HG03520 (cell line): ENCODE measurements around the gene HES3.

Experiments used
- ATAC-seq: cut with Tn5 transposase; IDR thresholded peaks from one replicate; pipeline ENCODE4 v1.9.1; 2021; ENCODE audit warnings: mild to moderate bottlenecking, moderate library complexity; ENCODE audit not compliant: unreplicated experiment

HES3 gene, protein sequence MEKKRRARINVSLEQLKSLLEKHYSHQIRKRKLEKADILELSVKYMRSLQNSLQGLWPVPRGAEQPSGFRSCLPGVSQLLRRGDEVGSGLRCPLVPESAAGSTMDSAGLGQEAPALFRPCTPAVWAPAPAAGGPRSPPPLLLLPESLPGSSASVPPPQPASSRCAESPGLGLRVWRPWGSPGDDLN

DNA sequence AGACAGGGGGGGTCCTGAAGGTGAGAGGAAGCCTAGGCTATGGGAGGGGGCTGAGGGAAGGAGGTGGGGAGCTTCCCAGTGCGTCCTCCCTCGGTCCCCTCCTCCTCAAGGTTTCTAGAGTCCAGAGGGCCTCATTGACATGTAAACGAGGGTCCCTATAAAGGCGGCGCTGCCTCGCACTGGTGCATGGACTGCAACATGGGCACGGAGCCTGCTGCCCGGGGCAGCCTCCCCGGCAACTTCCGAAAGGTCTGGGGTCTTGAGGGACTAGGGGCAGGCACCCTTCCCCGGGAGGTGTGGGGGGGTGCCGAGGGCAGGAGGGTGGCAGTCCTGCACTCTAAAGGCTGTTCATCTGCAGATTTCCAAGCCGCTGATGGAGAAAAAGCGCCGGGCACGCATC, at the start of gene HES3:
HES3 (plus strand) TSS at position 187 of the 400 bp plus-strand sequence; CDS start at position 374, 187 bp downstream.
- ATAC-seq = no peak

DNA sequence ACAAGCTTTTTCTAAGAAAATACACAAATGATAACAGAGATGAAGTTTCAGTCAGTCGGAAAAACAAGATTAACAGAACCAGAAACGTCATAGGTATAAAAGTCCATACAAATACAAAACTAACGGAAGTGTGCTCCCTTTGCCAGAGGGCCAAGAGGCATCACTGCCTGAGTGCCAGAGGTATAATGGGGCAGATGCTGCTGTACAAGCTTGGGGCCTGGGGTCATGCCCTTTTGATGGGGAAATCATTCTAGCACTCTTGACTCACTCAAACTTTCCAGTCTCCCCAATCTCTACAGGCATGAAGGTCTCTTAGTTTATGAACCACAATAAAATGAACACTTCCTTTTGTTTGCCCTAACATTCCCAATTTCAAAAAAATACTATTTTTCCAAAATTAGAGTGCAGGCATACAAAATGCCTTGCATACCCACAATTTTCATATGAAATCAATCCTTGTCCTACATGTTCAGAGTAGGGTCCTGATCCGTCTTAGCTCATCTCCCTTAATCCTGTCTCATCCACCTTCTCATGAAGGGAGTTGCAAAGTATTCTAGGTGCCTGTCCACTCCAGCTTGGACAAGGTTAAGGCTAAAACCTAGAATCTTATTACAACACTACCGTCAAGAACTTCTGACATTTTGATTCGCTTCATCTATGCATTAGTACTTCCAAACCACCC, 46.1 kb upstream of the HES3 start:
- ATAC-seq = no peak

DNA sequence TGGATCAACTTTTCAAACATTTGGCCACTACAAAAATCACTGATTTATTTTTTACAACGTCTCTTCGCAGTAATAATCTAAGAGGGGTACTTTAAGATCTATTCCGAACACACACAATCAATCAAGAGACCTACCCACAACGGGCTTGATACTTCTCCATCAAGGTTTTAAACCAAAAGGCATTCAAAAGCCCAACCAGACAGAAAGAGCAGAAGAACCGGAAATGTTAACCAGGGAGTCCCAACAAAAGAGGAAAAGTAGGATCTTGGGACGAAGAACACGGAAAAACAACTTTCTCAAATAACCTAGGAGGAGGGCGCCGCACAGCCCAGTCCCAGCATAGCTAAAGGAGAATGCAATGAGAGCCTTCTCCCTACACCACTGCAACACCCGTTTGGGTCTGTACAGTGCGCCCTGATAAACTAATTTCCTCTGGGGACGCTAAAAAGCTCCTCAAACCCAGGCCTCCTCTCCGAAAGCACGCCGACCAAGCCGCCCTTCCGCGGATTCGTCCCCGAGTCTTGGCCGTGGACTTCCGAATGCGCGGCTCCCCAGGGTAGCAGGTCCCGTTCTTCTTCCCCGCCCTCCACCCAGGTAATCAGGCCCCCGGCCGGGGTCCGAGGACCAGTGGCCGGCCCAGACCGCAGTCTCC, 45.2 kb upstream of the HES3 start:
- peak; percentile 2 for ATAC-seq

DNA sequence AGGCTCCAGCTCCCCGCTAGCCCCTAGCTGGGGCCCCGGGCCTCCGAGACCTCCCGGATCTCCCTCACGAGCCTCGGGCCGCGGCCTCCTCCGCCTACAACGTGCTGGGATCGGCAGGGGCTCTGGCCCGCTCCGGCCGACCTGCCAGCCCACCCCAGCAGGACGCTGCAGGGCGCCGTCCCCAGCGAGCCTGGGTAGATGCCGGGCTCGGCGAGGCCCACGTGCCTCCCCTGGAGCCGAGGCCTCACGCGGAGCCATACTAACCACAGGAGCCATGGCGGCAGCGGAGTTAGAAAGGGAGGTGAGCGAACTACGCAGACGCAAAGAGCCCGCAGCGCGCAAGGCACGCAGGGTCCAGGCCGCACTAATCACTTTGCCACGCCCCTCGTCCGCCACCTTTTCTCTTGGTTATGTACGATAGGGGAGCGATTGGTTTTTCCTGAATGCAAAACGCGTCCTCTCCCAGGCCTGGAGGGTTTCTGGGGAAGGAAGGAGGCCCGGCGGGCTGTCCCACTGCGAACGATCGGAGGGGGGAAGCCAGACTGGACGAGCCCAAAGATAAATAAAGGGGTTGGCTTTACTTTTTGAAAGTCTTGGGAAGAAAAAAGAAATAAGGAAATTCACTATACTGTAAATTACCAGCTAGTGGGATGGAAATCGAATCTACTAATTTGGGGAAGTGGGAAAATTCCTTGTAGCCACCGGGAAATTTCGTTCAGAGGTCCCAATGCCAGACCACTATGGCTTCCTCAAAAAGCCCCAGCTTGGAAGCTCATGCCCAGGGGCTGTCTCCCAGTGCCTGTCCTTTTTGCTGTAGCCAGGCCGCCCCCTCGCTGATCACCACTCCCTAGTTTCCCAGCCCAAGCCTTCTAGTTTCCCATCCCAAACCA, 44.4 kb upstream of the HES3 start, which contains the start of gene RPL22:
RPL22 (minus strand) TSS at position 298 of the 890 bp plus-strand sequence; CDS start at position 276, 22 bp downstream.
- ATAC-seq = peak; percentile 95

DNA sequence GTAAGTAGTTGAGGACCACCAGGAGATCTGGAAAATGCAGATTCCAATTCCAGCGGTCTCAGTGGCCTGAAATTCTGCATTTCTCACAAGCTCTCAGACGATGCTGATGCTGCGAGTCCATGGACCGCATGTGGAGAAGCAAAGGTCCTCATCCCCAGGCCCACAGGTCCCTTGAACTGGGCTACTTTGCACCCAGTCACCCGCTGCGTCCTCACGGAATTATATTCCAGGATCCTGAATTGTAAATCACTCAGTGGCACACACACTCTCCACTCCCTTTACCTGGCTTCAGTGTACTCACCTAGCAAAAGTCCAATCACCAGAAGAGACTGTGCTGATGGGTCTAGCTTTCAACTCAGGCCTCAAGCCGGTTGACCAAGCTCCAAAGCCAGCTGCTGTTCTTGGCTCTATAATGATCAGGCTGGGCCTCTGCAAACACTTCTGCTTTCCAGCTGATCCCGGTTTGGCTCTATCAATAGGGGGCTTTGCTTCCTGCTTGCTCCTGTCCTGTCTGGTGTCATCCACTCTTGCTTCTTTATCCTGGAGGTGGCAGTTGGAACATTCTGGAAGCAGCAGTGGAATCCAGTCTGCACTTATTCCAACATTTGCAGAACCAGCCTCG, 43.7 kb upstream of the HES3 start:
- ATAC-seq = no peak

DNA sequence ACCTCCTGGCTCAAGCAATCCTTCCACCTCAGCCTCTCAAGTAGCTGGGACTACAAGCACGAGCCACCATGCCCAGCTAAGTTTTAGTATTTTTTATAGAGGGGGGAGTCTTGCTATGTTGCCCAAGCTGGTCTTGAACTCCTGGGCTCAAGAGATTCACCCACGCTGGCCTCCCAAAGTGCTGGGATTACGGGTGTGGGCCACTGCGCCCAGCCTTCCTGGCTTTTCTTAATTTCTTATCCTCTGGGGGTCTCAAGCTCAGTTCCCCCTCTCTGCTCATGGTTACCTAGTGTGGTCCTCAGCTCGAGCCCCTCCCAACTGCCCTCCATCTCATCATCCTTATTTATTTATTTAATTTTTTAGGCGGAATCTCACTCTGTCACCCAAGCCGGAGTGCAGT, 41.7 kb upstream of the HES3 start:
- no peak for ATAC-seq

DNA sequence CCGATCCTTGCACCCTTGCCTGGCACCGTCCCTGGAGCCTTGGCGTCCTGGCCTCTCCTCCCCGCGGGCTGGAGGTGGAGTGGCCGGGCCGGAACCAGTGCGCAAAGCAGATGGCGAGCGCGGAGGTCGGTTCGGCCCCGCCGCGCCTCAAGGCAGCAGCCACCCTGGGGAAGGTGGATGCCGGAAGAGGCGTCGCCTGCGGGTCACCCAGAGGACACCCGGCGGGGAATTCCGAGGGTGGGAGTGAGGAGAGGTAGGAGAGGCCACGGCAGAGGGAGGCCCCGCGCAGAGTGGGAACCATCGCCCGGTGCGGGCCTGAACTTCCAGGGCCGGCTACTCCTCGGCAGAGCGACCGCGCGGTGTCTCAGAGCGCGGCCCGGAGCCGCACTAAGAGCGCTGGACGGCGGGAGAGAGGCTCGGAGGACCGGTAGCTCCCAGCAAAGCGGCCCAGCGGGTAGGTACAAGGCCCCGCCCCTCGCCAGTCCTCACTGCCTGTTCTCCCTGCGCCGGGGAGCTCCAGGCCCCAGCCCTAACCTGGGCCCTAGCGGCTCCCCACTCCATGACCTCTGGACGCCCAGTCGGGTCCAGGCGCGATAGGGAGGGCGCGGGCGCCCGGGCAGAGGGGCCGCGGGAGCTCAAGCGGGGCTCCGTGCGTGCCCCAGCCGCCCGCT, 38.0 kb upstream of the HES3 start, which contains the start of gene RNF207:
RNF207 (plus strand) TSS at position 271 of the 671 bp plus-strand sequence. CDS start 417 bp downstream, outside the sequence.
- ATAC-seq = peak; percentile 63

DNA sequence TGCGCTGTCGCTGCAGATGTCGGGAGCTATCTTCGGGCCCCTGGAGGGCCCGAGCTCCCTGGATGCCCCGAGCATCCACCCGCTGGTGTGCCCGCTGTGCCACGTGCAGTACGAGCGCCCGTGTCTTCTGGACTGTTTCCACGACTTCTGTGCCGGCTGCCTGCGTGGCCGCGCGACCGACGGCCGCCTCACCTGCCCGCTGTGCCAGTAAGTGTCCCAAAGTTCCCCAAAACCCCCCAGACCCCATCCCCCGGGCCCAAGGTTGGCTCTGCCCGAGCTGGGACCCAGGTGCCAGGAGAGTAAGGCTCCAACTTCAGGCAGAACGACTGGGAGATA, 37.5 kb upstream of the HES3 start:
- no peak for ATAC-seq

DNA sequence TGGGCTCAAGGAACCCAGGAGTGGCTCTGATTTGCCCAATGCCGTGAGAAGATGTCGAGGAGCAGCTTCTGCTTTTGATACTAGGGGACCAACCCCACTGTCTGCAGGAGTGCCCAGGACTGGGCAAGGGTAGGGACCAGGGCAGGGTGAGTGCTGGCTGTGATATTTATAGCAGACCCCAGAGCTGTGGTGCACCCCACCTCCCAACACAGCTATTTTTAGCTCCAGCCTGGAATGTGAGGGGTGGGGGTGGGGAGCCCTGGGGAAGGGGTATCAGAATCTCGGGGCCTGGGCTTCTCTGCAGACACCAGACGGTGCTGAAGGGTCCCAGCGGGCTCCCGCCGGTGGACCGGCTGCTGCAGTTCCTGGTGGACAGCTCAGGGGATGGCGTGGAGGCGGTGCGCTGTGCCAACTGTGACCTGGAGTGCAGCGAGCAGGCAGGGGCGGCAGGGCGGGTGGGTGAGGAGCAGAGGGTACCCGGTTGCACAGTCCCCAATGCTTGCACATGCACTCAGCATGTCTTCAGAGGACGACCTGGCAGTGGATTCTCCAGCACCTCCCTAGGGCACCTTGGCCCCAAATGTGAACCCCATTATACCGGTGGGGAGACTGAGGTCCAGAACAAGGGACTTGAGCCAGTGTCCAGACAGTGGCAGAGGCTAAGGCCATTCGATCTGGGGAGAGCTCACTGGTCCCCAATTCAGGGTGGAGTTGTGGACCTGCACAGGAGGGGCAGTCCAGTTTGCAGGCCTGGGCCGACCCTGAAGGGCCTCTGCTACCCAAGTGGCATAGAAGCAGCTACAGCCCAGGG, 36.7 kb upstream of the HES3 start:
- ATAC-seq = no peak

DNA sequence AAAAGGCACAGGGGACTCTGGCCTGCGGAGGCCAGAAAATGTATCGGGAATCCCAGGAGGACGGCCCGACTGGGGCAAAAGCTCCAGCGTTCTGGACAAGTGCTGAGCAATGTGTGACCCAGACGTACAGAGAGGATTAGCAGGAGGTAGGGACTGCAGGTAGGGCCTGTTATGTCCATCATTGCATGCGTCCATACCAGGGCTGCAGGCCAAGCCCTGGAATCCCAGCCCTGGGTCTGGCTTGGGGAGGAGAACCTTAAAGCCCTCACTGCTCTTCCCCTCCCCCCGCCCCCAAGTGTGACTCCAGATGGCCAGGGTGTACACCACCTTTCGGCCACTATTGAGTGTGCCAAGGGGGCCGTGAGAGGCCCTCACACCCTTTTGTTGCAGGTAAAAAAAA, 36.1 kb upstream of the HES3 start:
- ATAC-seq = no peak

DNA sequence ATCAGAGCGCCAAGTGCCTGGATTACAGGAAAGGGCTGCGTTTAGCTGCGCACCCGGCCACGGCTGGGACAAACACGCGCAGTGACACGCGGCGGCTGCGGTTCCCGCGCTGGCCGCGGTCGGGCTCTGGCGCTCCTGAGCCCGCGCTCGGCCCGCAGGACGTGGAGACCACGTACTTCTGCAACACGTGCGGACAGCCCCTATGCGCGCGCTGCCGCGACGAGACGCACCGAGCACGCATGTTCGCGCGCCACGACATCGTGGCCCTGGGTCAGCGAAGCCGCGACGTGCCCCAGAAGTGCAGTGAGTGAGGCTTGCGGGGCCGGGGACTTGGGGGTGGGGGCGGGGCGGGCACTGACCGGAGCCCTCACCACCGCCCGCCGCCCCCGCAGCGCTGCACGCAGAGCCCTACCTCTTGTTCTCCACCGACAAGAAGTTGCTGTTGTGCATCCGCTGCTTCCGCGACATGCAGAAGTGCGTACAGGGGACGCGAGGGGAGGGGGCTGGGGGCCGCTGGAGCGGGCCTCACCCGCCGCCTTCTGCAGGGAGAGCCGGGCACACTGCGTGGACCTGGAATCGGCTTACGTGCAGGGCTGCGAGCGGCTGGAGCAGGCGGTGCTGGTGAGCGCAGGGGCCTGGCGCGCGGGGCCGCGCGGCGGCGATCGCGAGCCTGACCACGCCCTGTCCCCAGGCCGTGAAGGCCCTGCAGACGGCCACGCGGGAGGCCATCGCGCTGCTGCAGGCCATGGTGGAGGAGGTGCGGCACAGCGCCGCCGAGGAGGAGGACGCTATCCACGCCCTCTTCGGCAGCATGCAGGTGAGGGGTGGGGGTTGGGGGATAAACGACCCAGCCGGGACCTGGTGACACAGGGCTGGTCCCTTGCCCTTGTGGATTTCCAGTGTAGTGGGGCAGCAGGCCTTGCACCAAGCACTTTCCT, 35.0 kb upstream of the HES3 start:
- no peak for ATAC-seq

DNA sequence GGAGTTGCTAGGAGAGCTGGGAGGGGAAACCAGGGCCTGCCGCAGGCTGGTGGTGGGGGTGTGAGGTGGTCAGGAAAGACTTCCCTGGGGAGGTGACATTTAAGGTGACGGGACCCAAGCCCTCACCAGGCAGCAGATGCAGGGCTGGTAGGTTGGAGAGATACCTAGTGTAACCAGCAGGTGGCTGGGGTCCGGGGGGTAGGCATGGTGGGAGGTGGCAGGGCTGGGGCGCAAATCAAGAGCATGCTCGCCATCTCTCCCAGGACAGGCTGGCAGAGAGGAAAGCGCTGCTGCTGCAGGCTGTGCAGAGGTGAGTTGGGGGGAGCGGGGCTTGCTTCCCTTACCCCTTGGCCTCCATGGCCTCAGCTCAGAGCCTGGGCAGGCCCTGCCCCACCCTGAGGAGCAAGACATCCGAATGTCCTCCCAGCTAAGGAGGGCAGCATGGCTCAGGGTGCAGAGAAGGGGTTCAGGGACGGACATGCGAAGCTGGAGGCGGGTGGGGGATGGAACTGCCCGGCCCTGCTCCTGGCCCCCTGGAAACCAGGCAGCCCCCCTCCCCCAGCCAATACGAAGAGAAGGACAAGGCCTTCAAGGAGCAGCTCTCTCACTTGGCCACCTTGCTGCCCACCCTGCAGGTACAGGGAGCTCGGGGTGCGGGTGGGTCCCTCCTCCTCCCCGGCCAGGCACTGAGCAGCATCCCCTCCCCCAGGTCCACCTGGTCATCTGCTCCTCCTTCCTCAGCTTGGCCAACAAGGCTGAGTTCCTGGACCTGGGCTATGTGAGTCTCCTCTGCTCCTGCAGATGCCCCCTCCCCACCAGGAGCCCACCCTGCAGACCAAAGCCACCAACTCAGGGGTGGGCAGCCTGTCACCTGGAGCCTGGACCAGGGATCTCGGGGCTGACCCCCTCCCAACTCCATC, 34.1 kb upstream of the HES3 start:
- ATAC-seq = no peak

DNA sequence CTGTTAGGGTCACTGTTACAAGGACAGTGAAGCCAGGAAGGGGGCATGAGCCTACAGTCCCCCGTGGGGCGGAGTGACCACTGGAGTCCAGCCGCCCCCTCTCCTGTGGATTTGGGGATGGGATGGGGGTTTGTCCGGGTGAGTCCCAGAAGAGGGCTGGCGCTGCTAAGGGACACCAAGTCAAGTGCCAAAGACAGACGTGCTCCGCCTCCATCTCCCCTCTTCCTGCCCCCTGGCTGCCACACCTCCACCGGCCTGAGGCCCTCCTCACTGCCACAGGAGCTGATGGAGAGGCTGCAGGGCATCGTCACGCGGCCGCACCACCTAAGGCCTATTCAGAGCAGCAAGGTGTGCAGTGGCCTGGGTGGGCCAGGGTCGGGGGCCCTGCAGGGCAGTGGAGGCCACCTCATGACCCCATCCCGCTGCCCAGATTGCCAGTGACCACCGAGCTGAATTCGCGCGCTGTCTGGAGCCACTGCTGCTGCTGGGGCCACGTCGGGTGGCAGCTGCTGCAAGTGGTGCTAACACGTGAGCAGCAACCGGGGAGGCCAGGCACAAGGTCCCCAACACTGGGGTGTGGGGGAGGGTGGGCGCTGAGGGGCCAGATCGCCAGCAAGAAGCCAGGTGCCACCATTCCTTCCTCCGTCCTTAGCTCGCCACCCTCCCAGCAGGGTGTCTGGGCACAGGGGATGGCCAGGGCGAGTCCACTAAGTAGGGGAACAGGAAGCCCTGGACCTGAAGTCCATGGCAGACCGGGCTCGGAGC, 33.2 kb upstream of the HES3 start:
- no peak for ATAC-seq

DNA sequence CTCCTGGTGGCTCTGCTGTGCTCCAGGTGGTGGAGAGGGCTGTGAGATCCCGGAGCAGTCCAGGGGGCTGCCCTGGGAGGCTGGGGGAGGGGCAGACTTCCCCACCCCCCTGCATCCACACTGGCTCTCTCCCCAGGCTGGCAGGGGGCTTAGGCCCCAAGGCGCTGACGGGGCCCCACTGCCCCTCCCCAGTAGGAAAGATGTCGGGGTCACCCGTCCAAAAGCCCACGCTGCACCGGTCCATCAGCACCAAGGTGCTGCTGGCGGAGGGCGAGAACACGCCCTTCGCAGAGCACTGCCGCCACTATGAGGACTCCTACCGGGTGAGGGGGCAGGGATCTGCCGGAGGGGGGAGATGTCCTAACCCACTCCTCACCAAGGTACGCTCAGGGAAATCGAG, 32.2 kb upstream of the HES3 start:
- ATAC-seq = no peak

DNA sequence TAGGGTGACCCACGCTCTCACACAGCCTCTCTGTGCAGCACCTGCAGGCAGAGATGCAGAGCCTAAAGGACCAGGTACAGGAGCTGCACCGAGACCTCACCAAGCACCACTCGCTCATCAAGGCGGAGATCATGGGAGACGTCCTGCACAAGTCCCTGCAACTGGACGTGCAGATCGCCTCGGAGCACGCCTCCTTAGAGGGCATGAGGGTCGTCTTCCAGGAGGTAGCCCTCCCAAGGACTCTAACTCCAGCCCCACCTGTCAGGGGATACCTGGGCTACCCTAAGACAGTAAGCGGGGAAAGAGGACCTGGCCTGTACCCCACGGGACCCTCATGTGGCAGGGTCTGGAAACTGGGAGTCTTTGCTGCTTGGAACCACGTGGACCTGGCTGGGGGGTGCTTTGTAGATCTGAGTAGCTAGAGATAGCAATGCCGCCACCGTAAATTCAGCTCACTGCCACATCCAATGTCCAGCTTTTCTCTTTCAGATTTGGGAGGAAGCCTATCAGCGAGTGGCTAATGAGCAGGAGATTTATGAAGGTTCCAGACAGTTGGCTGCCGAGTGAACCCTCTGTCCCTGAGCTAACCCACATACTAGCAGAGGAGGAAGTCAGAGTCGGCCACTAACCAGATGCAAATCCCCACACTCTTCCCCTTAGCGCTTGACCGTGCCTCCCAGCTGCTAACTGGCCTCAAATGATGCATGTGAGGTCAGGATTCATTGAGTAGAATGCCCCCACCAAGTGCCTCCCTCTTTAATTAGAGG, 31.6 kb upstream of the HES3 start:
- no peak for ATAC-seq
